ENCODE results near the gene BCL2L12. TPM values are rescaled to one million over a fixed set of nuclear protein-coding genes. Genes with fewer than 3 reads are reported as not detected.
A peak's percentile ranks its signal among the peaks of the same experiment; 100 is the strongest.

BCL2L12 gene
- total RNA-seq, 1 donor from 2014 or later: 53.3 TPM

DNA sequence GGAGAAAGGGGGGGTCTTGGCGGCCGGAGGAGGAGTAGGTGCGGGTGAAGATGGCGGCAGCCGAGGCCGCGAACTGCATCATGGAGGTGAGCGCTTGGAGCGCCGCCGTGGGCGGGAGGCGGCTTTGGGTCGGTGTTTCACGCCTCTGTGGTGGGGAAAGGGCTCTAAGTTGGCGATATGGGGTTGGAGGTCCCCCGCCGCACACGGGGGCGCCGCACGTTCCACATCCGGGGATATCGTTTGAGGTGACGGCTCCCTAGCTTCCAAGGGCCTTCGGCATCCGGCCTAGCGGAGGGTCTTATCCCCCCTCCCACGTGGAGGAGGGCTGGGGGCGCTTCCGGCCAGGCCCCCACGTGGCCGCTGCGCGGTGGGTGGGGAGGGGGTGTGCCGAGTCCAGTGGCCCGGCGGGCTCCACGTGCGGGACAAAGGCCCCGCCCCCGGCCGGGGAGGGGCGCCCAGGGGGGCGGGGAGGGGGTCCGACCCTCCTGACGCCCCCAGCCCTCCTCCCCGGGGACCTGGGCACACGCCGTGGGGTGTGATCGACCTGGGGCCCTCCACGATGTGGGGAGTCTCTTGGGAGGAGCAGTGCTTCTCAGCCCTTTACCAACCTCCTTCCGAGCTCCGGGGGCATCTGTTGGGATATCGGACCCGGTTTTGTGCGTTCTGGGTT lies 11.6 kb downstream of the BCL2L12 start, which contains the start of gene PRMT1:
Gene PRMT1, plus strand, starts transcription at position 41 of the 670 bp plus-strand sequence. Its CDS starts 10 bp downstream, at position 51.
- TF ChIP-seq, protein P1, sequence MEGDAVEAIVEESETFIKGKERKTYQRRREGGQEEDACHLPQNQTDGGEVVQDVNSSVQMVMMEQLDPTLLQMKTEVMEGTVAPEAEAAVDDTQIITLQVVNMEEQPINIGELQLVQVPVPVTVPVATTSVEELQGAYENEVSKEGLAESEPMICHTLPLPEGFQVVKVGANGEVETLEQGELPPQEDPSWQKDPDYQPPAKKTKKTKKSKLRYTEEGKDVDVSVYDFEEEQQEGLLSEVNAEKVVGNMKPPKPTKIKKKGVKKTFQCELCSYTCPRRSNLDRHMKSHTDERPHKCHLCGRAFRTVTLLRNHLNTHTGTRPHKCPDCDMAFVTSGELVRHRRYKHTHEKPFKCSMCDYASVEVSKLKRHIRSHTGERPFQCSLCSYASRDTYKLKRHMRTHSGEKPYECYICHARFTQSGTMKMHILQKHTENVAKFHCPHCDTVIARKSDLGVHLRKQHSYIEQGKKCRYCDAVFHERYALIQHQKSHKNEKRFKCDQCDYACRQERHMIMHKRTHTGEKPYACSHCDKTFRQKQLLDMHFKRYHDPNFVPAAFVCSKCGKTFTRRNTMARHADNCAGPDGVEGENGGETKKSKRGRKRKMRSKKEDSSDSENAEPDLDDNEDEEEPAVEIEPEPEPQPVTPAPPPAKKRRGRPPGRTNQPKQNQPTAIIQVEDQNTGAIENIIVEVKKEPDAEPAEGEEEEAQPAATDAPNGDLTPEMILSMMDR (conservative IDR thresholded peaks at IDR 0.05; ENCODE audit: low read depth, low read length): no peak
- no peak for DNase-seq (ENCODE audit: low read depth)

DNA sequence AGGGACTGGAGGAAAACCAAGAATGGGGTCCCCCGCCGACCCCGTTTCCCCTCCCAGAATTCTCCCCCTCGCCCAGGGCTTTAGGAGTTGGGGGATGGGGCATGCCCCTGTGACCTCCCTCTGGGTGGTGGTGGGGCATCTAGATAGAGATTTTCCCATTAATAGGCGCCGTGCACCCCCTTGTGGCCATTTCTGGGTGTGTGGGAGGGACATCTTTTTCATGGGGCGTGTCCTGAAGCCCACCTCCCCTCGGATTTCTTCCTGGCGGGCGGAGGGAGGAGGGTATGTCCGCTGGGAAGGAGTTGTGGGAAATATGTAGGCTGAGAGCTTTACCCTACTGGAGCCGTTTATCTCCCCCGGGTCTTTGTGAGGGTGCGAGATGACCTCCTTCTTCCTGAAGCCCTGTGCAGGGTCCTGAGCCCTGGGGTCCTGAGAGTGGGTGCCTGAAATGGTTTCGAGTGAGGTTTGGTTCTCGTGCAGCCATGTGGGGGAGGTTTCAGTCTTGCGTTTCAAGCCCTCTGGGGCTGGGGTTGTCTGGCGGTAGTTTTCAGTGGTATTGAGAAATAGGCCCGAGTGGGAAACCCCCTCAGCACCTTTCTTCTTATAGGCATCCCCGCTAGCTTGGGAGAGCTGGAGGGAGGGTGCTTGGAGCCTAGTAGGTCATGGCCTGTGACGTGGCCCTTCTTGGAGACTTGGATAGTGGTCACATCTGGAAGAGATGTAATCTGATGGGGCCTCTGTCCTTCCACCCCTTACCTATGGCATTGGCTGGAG lies 12.4 kb downstream of the BCL2L12 start:
- H3K4me3 ChIP-seq (ENCODE audit: low read depth, low read length): peak overlapping the region; percentile 100
- TF ChIP-seq, protein P1 (conservative IDR thresholded peaks at IDR 0.05; ENCODE audit: low read depth, low read length): peak; percentile 69
- DNase-seq (ENCODE audit: low read depth): peak; percentile 37

More for the DNA sequence above, 11.6 kb downstream of the BCL2L12 start, which contains the start of gene PRMT1:
- H3K4me3 ChIP-seq (ENCODE audit: low read depth, low read length): peak within 1 kb of the TSS; percentile 100

DNA sequence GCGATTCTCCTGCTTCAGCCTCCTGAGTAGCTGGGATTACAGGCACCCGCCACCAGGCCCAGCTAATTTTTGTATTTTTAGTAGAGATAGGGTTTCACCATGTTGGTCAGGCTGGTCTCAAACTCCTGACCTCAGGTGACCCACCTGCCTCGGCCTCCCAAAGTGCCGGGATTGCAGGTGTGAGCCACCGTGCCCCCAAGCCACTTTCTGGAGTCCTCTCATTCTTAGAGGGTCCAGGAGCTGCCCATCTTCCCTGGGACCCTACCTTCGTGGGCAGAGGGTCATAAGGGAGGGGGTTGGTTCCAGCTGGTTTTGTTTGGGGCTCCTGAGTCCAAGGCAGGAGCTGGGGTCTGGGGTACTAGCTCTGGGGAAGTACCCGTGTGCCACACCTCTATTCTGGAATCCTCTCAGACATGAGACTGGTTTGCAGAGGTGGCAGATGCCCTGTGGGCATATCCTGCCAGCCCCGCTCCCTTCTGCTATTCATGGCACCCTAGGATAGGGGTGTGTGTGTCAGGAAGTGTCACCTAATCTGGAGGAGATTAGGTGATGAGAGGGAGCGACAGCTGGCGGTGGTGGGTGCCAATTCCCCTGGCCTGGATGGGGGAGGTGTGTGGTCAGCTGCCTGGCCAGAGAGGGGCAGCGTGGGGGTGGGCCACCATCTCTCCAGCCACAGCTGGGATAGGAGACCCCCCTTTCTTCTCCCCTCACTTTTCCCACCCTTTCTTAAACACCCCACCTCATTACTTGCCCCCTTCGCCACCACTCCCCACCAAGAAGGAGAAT lies 13.4 kb downstream of the BCL2L12 start:
- TF ChIP-seq, protein P1 (conservative IDR thresholded peaks at IDR 0.05; ENCODE audit: low read depth, low read length): no peak
- no peak for DNase-seq (ENCODE audit: low read depth)
- H3K4me3 ChIP-seq (ENCODE audit: low read depth, low read length): no peak overlapping the region

DNA sequence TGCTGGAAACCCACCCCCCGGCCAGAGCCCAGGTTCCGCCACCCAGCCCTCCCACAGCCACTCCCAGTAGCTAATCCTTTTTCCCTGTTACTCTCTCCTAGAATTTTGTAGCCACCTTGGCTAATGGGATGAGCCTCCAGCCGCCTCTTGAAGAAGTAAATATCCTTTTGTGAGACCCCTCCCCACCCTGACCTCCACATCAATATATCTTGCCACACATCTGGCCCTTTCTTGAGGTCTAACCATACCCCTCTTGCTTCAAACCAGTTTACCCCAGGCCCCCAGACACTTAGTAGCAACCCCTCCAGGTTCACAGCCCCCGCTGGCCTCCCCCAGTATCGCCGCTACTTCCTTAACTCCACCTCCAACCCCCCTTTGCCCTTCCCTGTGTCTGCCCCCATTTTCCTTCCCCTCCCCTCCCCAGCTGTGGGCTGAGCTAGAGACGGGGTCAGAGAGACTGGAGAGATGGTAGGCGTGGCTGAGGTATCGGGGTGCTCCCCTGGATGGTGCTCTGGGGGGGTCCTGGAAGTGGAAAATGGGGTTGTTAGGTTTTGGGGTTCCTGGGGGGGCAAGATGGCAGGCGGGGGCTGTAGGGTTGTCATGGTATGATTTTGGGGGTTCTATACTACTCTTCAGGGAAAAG lies 14.2 kb downstream of the BCL2L12 start:
- no peak for DNase-seq (ENCODE audit: low read depth)
- H3K4me3 ChIP-seq (ENCODE audit: low read depth, low read length): no peak overlapping the region
- TF ChIP-seq, protein P1 (conservative IDR thresholded peaks at IDR 0.05; ENCODE audit: low read depth, low read length): no peak

DNA sequence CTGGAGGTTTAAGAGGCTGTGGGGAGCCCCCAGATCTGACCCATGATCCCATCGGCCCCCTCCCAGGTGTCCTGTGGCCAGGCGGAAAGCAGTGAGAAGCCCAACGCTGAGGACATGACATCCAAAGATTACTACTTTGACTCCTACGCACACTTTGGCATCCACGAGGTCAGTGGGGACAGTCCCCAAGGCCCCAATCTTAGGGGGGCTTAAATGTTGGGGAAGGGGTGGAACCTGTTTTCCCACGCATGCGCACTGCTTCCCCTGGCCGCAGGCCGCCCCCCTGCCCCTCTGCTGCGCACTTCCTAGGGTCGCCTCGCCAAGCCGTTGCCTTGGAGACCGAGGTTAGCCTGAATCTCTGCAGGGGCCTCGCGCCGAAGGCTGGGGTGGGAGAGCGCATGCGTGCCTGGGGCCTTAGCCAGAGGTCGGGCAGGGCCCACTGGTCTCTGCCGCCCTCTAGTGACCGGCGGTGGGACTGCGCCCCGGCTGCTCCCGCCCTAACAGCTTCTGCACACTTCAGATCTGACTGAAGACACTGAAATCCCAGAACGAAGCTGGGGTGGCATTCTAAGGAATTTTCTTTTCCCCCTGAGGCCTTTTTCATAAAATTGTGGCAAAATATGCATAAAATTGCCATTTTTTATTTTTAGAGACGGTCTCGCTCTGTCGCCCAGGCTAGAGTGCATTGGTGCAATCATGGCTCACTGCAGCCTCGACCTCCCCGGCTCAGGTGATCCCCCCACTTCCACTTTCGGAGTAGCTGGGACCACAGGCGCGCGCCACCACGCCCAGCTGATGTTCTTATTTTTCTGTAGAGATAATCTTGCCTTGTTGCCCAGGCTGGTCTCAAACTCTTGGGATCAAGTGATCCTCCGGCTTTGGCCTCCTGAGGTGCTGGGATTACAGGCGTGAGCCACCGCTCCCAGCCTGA lies 15.0 kb downstream of the BCL2L12 start:
- TF ChIP-seq, protein P1 (conservative IDR thresholded peaks at IDR 0.05; ENCODE audit: low read depth, low read length): peak; percentile 94
- no peak for DNase-seq (ENCODE audit: low read depth)
- no peak overlapping the region for H3K4me3 ChIP-seq (ENCODE audit: low read depth, low read length)

Measured in epithelial cell of proximal tubule (primary cell).